Testis (tissue), 2 donors: ENCODE measurements around the gene BICD1.

Experiments used
- POLR2A ChIP-seq: fragments of 450-650 bp; IDR thresholded peaks from one replicate; pipeline ENCODE4 v1.6.1; 2017; ENCODE audit warnings: antibody characterized with exemption, mild to moderate bottlenecking, moderate library complexity
- TF ChIP-seq, protein P1 (sequence below), 3 experiments: fragments of 450-650 bp in 2 of 3; fragments of 200-600 bp in 1 of 3; sonication (generic) in 1 of 3; IDR thresholded peaks; one replicate each; pipeline ENCODE4 v1.5.1; 2016 to 2019; ENCODE audit warnings: antibody characterized with exemption in 3 of 3, mild to moderate bottlenecking in 2 of 3, moderate library complexity in 1 of 3

DNA sequence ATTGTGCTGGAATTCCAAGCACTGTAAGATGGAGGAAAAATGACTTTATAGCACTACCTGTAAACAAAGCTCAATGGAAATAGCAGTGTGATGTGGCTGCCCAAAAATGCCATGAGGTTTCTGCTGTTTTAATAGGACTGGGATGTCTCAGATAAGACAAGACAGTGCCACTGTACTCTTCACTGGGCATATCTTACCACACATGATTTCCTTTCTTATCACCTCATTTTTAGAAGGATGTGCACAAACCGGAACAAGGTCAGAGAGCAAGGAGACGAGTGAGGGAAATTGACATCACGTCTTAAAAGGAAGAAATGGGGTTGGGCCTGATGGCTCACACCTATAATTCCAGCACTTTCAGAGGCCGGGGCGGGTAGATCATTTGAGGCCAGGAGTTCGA lies 254.3 kb downstream of the BICD1 start:
- TF ChIP-seq, protein P1, sequence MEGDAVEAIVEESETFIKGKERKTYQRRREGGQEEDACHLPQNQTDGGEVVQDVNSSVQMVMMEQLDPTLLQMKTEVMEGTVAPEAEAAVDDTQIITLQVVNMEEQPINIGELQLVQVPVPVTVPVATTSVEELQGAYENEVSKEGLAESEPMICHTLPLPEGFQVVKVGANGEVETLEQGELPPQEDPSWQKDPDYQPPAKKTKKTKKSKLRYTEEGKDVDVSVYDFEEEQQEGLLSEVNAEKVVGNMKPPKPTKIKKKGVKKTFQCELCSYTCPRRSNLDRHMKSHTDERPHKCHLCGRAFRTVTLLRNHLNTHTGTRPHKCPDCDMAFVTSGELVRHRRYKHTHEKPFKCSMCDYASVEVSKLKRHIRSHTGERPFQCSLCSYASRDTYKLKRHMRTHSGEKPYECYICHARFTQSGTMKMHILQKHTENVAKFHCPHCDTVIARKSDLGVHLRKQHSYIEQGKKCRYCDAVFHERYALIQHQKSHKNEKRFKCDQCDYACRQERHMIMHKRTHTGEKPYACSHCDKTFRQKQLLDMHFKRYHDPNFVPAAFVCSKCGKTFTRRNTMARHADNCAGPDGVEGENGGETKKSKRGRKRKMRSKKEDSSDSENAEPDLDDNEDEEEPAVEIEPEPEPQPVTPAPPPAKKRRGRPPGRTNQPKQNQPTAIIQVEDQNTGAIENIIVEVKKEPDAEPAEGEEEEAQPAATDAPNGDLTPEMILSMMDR (IDR thresholded peaks at IDR 0.05), result no peak
- no peak for TF ChIP-seq POLR2A
